ENCODE measurements around the gene SYNGR4. TPM values are rescaled to one million over a fixed set of nuclear protein-coding genes. Genes with fewer than 3 reads are reported as not detected.
A peak's percentile ranks its signal among the peaks of the same experiment; 100 is the strongest.

The SYNGR4 gene
- total RNA-seq, 4 donors from 2014 or later: not detected

- in situ Hi-C loops (cut with MboI; ENCODE audit: low sequenced_read_pairs in 4 of 4): no loop called here
- peaks cover 32 to 45% (median 40%) of the 10 kb centered on the region in 3 donors for H3K27me3 ChIP-seq
These were observed 51.6 kb downstream of the SYNGR4 start for GRCh38 chr19:48415806-48416221.

DNA sequence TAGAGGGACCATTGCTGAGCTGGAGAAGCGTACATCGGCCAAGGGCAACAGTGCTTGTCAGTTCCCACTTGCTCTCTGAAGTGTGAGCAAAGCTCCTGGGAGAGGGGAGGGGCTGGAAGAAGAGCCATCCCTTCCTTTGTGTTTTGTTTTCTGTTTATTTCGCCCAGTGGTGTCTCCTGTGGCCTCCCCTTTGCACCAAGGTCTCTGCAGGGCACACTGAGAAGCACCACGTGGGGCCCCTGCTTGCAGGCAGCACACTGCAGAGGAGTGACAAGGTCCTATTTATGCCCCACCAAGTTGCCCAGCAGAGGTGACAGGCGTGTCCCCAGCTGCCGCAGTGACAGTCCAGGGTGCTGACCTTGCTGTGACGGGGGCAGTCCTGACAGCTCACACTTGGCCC is 53.3 kb downstream of the SYNGR4 start:
- Histone ChIP-seq H3K9me3 (no peaks in the 10 kb centered on the region), H3K27me3 (peaks cover 32 to 40% (median 36%) of the 10 kb centered on the region in 3 donors), H3K27ac (no peak overlapping the region), H3K36me3 (no peaks in the 10 kb centered on the region), H3K4me1 (peaks cover 0 to 7% of the 10 kb centered on the region in 2 donors), H3K4me3 (no peak overlapping the region)
- intact Hi-C loops (cut with DNase I; ENCODE audit: low total_unique reads): no loop called here
- DNase-seq (no peak), ATAC-seq (no peak)
- in situ Hi-C loops (cut with MboI; ENCODE audit: low sequenced_read_pairs in 4 of 4): no loop called here
- no peak for TF ChIP-seq POLR2A (IDR thresholded peaks at IDR 0.05)
- TF ChIP-seq, protein P1, sequence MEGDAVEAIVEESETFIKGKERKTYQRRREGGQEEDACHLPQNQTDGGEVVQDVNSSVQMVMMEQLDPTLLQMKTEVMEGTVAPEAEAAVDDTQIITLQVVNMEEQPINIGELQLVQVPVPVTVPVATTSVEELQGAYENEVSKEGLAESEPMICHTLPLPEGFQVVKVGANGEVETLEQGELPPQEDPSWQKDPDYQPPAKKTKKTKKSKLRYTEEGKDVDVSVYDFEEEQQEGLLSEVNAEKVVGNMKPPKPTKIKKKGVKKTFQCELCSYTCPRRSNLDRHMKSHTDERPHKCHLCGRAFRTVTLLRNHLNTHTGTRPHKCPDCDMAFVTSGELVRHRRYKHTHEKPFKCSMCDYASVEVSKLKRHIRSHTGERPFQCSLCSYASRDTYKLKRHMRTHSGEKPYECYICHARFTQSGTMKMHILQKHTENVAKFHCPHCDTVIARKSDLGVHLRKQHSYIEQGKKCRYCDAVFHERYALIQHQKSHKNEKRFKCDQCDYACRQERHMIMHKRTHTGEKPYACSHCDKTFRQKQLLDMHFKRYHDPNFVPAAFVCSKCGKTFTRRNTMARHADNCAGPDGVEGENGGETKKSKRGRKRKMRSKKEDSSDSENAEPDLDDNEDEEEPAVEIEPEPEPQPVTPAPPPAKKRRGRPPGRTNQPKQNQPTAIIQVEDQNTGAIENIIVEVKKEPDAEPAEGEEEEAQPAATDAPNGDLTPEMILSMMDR (IDR thresholded peaks at IDR 0.05 in 4 of 5, conservative IDR thresholded peaks at IDR 0.05 in 1 of 5): no peak

More at GRCh38 chr19:48415806-48416221, 51.6 kb downstream of the SYNGR4 start:
- intact Hi-C loops (cut with DNase I; ENCODE audit: low total_unique reads): no loop called here
- no peaks in the 10 kb centered on the region for H3K36me3 ChIP-seq
- no peak for TF ChIP-seq POLR2A (IDR thresholded peaks at IDR 0.05)
- TF ChIP-seq, protein P1 (IDR thresholded peaks at IDR 0.05 in 4 of 5, conservative IDR thresholded peaks at IDR 0.05 in 1 of 5): no peak
- ATAC-seq (no peak), DNase-seq (no peak)
- no peak overlapping the region for H3K4me3 ChIP-seq
- H3K4me1 ChIP-seq: peaks cover 0 to 7% of the 10 kb centered on the region in 2 donors
- no peaks in the 10 kb centered on the region for H3K9me3 ChIP-seq
- H3K27ac ChIP-seq: no peak overlapping the region

DNA sequence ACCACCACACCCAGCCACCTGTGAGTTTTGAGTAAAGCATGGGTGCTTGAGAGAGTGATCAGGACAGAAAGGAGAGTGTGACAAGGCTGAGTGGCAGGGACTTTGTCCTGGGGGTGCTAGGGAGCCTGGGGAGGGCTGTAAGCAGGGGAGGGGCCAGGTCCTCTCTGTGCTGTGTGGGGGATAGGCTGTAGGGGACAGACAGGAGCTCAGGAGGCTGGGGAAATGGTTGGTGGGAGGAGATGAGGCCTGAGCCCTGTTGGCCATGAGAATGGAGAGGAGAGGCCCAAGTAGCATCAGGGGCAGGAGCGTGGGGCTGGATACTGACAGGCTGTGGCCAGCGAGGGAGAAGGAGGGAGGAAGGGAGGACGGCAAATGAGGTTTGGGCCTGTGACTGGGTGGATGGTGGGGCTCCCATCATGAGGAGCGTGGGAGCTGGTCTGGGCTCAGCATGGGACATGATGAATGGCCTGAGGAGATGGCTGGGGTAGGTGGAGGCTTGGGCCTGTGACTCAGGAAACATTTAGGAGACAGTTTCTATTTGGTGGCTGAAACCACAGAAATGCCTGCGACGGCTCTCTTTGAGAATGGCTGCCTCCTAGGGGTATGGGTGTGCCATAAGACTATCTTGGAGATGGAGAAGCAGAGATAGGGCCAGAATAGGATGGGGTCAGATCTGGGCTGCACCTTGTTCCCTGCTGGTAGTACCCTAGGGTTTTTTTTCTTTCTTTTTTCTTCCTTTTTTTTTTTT is 54.3 kb downstream of the SYNGR4 start:
- ATAC-seq (no peak), DNase-seq (no peak)
- intact Hi-C loops (cut with DNase I; ENCODE audit: low total_unique reads): no loop called here
- TF ChIP-seq, protein P1 (IDR thresholded peaks at IDR 0.05 in 4 of 5, conservative IDR thresholded peaks at IDR 0.05 in 1 of 5): no peak
- TF ChIP-seq POLR2A (IDR thresholded peaks at IDR 0.05): no peak
- in situ Hi-C loops (cut with MboI; ENCODE audit: low sequenced_read_pairs in 4 of 4): no loop called here
- H3K9me3 ChIP-seq: no peaks in the 10 kb centered on the region
- no peak overlapping the region for H3K27ac ChIP-seq
- no peaks in the 10 kb centered on the region for H3K36me3 ChIP-seq
- no peak overlapping the region for H3K4me3 ChIP-seq
- peaks cover 0 to 7% of the 10 kb centered on the region in 2 donors for H3K4me1 ChIP-seq
- peaks cover 32 to 37% (median 33%) of the 10 kb centered on the region in 3 donors for H3K27me3 ChIP-seq

- Histone ChIP-seq H3K27me3 (peaks cover 24 to 29% (median 25%) of the 10 kb centered on the region in 3 donors), H3K4me3 (no peak overlapping the region), H3K27ac (no peak overlapping the region), H3K4me1 (peaks cover 0 to 7% of the 10 kb centered on the region in 2 donors), H3K9me3 (no peaks in the 10 kb centered on the region), H3K36me3 (no peaks in the 10 kb centered on the region)
- TF ChIP-seq, protein P1 (IDR thresholded peaks at IDR 0.05 in 4 of 5, conservative IDR thresholded peaks at IDR 0.05 in 1 of 5): no peak
- no peak for TF ChIP-seq POLR2A (IDR thresholded peaks at IDR 0.05)
- in situ Hi-C loops (cut with MboI; ENCODE audit: low sequenced_read_pairs in 4 of 4) (no loop called here), intact Hi-C loops (cut with DNase I; ENCODE audit: low total_unique reads) (no loop called here)
- ATAC-seq (no peak), DNase-seq (peak; percentile 15 to 44)
These were observed 55.2 kb downstream of the SYNGR4 start for GRCh38 chr19:48419158-48419920.
